NCI-H1105 (cell line): ENCODE results near the gene FOXA3.

Experiments
- DNase-seq: peaks from one replicate; lab custom pipeline; 2025; lab: John Stamatoyannopoulos, UW

FOXA3 gene

DNA sequence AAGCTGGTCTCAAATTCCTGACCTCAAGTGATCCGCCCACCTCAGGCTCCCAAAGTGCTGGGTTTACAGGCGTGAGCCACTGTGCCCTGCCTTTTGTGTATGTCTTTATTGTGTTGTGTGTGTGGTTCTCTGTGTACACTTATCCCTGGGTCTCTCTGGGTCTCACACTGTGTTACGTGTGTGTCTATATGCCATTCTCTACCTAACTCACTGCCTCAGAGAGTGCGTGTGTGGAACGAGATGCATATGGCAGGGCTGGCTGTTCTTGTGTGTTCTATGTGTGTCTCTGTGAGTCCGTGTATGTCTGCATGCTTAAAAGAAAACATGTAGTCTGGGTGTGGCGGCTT, 10.5 kb downstream of the FOXA3 start:
- no peak for DNase-seq

DNA sequence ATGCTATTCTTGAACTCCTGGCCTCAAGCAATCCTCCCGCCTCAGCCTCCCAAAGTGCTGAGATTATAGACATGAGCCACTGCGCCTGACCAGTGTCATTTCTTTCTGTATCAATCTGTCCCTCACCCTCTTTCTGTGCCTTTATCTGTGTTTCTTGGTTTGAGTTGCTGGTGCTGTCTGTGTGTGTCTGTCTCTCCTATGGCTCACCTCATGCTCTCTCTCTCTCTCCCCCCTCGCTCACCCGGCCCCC, 12.0 kb downstream of the FOXA3 start:
- no peak for DNase-seq

- no peak for DNase-seq
Measured at GRCh38 chr19:45876411-45877197, 12.5 kb downstream of the FOXA3 start.

- no peak for DNase-seq
Measured at GRCh38 chr19:45878043-45878794, 14.1 kb downstream of the FOXA3 start.

- DNase-seq, result no peak
Measured at GRCh38 chr19:45879055-45879454, 14.9 kb downstream of the FOXA3 start.

- DNase-seq, result no peak
Measured at GRCh38 chr19:45879971-45880370, 15.8 kb downstream of the FOXA3 start.

DNA sequence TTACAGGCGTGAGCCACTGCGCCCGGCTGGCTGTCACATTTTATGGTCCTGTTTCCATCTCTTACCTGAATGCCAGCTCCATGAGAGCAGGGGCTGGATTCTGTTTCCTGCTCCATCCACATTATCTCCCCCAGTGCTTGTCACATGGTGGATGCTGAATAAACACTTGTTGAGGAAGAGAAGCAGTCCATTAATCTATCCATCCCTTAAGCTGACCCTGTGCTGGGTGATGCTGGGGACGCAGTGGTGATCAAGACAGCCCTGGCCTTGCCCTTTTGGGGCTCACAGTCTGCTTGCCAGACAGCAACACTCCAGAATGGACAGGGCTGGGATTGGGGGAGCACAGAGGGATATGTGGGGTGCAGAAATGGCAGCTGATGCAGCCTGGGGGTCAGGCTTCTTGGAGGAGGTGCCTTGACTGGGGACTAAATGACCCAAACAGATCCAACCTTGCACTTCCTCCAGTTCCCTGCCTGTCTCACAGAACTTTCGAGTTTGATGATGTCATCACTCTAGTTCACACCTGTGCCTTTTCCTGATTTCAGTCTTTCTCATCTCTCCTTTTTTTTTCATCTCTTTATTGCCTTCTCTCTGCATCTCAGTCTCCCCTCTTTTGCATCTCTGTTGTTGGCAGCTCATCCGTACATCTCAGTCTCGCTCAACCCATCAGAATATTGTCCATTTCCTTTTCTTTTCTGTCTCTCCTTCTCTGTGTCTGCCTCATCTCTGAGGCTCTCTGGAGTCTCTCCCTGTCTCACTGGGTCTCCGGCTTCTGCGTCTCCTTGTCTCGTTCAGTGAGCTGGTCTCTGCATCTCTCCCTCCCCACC, 17.2 kb downstream of the FOXA3 start:
- DNase-seq, result no peak

DNA sequence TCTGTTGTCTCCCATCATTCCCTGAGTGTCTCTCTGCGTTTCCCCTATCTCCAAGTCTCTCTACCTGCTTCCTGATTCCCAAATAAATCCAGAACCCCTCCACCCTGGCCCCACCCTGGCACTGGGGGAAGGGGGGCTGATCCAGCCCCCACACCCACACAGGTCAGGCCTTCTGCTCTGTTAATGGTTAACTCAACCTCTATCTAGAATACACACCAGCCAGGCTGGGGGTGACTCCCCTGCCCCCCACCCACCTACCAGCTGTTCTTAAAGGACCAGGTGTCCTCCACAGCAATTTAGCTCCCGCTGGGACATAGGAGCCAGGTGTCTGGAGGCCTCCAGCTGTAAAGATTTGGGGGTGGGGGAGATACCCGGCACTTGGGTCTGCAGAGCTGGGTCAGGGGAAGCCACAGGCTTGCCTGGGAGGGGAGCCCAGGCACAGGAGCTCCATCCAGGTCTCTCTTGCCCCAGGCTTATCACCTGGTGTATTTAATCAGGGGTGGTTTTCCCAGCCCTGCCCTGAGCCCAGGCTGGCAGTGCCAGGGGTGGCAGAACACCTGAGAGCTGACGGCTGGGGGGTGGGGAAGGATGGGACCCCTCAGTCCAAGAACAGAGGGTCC, 17.9 kb downstream of the FOXA3 start:
- no peak for DNase-seq

- DNase-seq, result peak; percentile 71
Measured at GRCh38 chr19:45882652-45883585, 18.8 kb downstream of the FOXA3 start.

DNA sequence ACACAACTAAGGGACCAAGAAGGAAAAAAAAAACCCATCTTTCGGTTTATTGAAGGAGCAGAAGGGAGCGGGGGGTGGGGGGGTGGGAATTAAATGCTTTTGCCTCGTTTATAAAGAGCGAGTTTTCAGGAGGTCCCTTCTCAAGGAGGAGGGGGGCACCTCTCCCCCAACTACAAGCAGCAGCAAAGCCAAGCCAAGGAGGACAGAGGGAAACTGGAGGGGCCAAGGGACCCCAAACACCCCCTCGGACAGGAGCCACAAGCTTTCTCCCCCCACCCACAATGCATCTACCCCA, 19.4 kb downstream of the FOXA3 start:
- DNase-seq, result no peak

GRCh38 chr19:45883881-45884681, 20.0 kb downstream of the FOXA3 start:
- DNase-seq, result no peak

- DNase-seq, result peak; percentile 28
Measured at GRCh38 chr19:45884682-45885555, 20.8 kb downstream of the FOXA3 start.

GRCh38 chr19:45885556-45886426, 21.7 kb downstream of the FOXA3 start, which contains the start of gene IRF2BP1:
IRF2BP1 (minus strand) TSS chr19:45886141; CDS start chr19:45885774, 367 bp downstream.
- DNase-seq, result peak; percentile 89

GRCh38 chr19:45886427-45887199, 22.5 kb downstream of the FOXA3 start:
- peak; percentile 85 for DNase-seq

DNA sequence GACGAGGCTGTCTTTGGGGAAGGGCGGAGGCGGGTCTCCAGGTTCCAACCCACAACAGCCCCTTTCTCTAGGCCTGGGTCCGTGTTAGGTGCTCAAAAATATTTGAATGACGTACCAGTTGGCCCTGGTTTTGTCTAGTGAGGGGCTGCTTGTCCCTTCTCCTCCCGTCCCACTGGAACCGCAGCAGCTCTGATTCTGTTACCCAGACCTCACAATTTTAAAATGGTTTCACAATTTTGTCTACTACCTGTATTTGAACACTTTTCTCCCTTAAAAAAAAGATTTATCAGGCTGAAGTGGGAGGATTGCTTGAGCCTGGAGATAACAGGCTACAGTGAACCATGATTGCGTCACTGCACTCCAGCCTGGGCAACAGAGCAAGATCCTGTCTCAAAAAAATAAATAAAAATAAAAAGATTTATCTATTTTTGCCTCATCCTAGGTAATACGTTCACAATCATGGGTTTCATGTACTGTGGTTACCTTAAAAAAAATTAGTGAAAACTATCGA, 23.1 kb downstream of the FOXA3 start:
- no peak for DNase-seq

DNA sequence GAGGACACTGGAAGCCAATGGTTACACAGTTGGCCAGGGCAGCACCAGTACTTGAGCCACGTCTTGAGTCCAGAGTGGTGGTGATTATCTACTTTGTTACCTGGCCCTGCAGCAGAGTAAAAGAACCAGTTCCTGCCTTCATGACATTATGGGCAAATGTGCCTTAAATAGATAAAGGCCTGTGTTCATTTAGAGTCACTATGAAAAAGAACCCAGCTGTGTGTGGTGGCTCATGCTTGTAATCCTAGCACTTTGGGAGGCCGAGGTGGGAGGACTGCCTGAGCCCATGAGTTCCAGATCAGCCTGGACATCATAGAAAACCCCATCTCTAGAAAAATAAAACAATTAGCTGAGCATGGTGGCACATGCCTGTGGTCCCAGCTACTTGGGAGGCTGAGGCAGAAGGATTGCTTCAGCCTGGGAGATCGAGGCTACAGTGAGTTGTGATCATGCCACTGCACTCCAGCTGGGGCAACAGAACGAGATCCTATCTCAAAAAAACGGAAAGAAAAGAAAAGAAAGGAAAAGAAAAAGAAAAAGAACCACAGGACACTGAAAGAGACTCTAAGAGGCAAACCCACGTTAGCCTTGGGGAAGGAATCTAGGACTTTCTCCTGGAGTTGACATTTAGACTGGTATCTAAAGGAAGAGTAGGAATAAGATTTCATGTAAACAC, 25.2 kb downstream of the FOXA3 start:
- no peak for DNase-seq

DNA sequence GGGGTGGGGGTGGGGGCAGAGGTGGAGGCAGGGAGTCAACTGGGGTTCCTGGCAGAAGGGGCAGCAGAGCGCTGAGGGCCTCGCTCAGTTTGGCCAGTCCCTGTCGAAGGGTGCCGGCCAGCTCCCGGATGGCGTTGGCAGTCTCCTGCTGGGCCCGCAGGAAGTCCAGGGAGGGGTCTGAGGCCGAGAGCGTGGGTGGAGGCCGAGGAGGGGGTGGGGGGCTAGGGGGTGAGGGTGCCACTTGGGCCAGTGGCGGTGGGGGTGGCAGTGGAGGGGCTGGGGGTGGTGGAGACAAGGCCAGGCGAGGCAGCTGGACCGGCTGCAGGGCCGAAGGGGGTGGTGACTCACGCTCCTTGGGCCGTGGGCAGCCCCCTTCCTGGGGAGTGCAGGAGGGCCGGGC, 26.8 kb downstream of the FOXA3 start:
- DNase-seq, result no peak
